NCI-H82 treated with DMSO at 0.1 percent for 48 hours (cell line): Measurements from ENCODE around the gene JAKMIP2.
"Not testable (repeated sequence)": the region's sequence is repeated elsewhere in the genome, so short reads cannot be mapped to it uniquely, and the experiment has no call there.

Experiments used
- DNase-seq: peaks from one replicate; lab custom pipeline; 2025; ENCODE audit not compliant: unreplicated experiment; lab: John Stamatoyannopoulos, UW

Gene JAKMIP2

DNA sequence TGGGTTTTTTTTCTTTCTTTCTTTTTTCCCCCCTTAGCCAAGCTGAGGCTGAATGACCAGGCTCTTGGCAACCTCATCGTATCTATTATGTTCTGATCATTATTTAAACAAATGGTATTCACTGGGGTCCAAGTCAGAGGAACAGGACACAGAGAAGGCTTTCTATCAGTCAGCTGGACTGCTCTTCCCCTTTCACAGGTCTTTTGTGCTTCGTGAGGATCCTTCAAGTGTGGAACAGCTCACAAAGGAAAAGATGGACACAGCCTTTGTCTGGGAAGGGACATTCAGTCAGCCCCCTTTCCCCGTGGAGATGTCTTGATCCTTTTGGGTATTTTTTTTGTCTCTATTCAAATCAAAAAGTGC lies 218.4 kb downstream of the JAKMIP2 start:
- no peak for DNase-seq

- no peak for DNase-seq
Measured at GRCh38 chr5:147563466-147564123, 218.9 kb downstream of the JAKMIP2 start.

DNA sequence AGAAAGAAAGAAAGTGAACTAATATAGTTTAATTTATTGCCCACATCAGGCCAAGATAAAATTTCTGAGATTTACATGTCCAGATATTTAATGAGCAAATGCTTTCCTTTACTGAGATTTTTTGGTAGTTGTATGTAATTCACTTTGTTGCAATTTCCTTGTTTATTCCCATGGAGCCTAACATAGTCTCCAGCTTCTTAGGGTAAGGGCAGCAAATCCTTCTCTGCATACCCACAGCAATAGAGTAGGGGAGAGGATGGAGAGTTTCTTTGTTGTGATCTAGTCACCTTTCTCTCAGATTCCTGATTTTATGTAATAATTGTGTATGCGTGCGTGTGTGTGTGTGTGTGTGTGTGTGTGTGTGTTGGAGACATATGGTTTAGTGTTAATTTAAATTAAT lies 221.1 kb downstream of the JAKMIP2 start:
- DNase-seq, result no peak

DNA sequence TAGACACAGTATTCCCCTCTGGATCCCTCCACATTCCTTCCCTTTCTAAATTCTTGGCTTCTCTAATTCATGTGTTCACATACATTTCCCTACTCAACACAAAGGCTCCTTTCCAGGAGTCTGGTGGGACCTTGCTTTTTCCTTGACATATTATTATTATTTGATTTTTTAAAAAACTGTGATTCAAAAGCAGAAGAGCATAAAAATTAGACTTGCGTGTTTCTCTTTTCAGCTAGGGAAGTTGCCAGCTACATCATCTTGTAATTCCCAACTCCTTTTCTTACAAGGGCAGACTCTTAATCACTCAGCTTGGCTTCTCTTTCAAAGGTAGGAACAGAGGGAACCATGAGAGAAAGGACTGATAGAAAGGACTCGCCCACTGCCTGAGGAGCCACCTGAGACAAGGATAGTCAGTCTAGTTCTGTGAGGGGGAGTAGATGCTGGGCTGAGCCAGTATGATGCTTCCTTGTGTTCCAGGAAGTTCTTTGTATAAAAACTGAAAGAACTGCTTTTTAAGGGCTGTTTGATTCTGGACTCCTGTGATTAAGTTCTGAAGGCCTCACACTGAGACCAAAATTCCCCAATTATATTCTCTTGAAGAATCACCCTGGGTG lies 221.7 kb downstream of the JAKMIP2 start:
- no peak for DNase-seq

DNA sequence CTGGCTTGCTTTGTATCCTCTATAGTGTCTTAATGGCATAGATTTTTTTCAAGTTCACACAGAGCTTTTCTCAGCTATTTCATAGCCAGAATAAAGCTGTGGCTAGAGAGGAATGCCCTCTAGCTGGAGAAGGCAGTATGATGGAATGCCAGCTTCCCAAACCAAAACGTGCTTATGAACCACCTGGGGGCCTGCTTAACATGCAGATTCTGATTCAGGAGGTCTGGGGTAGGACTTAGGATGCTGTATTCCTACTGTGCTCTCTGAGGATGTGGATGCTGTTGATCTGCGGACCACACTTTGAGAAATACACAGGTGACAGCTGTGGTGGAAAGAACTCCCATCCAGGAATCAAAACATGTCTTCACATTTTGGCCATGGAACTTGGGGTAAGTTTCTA lies 222.8 kb downstream of the JAKMIP2 start:
- no peak for DNase-seq

GRCh38 chr5:147558826-147559225 lies 223.7 kb downstream of the JAKMIP2 start:
- peak; percentile 22 for DNase-seq

GRCh38 chr5:147557876-147558745 lies 224.4 kb downstream of the JAKMIP2 start:
- peak; percentile 18 for DNase-seq

GRCh38 chr5:147555176-147555575 lies 227.4 kb downstream of the JAKMIP2 start:
- no peak for DNase-seq

DNA sequence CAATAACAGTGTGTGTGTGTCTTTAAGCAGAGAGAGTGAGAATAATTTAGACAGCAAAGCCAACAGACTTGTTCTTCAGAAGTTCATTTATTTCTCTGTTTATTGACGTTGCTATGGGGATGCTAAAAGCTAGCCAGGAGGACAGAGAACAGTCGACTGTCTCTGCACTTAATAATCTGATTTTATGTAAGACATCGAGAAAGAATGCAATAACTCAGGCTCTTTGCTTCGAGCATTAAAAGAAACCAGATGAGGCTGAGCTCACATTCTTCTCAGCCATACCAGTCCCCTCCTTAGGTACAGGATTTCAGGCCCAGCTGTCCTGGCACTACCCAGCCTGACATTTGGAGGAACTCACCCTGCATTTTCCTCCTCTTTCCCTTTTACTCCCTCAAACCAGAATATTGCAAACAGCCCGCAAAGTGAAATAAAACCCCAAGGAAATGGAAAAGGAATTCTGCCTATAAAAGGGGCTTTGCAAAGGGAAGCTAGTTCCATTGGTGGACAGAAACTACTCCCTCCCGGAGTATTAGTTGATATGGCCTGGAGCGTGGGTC lies 228.2 kb downstream of the JAKMIP2 start:
- no peak for DNase-seq

DNA sequence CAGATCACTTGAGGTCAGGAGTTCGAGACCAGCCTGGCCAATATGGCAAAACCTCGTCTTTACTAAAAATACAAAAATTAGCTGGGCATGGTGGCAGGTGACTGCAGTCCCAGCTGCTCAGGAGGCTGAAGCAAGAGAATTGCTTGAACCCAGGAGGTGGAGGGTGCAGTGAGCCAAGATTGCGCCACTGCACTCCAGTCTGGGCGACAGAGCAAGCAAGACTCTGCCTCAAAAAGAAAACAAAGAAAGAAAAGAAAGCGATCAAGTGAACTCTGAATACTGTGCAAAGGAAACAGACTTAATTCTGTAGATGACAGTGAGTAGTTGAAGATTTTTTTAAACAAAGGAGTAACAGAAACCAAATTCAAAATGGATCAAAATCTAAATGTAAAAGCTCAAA lies 228.7 kb downstream of the JAKMIP2 start:
- not testable (repeated sequence) for DNase-seq

- no peak for DNase-seq
Measured at GRCh38 chr5:147552897-147553296, 229.6 kb downstream of the JAKMIP2 start.

- no peak for DNase-seq
Measured at GRCh38 chr5:147551677-147552076, 230.9 kb downstream of the JAKMIP2 start.

DNA sequence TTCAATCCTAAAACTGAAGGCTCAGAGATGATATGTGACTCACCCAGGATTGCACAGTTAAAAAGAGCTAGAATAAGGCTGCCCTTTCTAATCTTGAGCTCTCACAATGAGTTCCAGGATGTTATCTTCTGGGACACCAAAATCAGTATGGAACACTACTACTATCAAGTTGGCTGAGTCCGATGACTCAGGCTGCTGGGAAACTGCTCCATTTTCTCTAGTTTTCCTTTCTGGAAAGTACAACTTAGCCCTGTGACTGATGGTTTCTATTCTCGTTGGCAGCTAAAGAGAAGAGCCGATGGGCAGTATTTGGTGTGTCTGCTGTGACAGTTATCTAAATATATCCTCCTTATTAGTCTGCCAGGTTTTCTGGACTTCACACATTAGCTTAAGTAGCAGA lies 234.8 kb downstream of the JAKMIP2 start:
- no peak for DNase-seq

DNA sequence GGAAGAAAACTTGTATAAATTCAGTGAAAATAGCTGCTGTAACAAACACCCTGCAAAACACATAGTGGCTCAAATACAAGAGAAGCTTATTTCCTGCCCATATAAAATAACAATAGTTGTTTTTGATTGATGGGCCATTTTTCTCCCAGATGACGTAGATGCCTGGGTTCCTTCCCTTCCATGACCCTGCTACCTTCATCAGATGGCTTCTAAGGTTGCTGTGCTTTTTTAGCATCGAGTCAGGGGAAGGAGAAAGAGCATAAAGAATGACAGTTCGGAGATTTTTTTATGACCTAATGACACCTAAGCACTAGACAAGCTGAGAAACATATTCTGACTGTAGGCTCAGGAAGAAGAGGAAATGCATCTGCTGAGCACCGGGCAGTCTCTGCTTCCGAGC lies 238.0 kb downstream of the JAKMIP2 start:
- DNase-seq, result no peak

DNA sequence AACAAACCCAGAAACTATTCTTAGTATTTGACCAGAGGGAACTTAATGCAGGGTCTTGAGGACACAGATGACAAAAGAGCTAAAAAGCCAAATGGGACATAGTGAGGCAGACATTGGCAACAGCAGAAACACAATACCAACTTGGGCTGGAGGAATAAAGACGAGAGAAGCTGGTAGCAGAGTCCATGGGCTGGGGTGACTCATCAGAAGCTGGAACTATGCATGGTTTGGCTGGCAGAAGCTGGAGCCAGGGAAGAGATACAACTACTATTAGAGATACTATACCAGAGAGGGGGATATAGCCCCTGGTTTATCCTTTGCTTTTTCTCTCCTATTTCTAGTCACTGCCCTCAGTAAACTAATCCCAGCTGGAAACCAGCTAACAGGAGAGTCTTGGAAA lies 243.5 kb downstream of the JAKMIP2 start:
- no peak for DNase-seq

- no peak for DNase-seq
Measured at GRCh38 chr5:147538236-147538635, 244.3 kb downstream of the JAKMIP2 start.
